ENCODE results near the gene FUT4. TPM values are rescaled to one million over a fixed set of nuclear protein-coding genes. Genes with fewer than 3 reads are reported as not detected.

The FUT4 gene
- total RNA-seq, 1 experiment from 2014 or later, result 5.7 TPM

- ATAC-seq (no peak), DNase-seq (ENCODE audit: low read depth, low spot score) (no peak)
- no peak overlapping the region for H3K27ac ChIP-seq (ENCODE audit: low read depth, low read length)
- H3K9me3 ChIP-seq (ENCODE audit: control insufficient read depth in 1 of 2, insufficient read depth in 1 of 2, low read depth in 1 of 2, low read length in 2 of 2), result no peaks in the 10 kb centered on the region
- TF ChIP-seq ZBTB33 (IDR thresholded peaks at IDR 0.05; ENCODE audit: extremely low read depth, insufficient replicate concordance, low read length) (no peak), REST (IDR thresholded peaks at IDR 0.05; ENCODE audit: low read depth) (no peak), EZH2 (IDR thresholded peaks at IDR 0.05) (no peak), SRF (IDR thresholded peaks at IDR 0.05; ENCODE audit: low read depth) (no peak), ZNF274 (IDR thresholded peaks at IDR 0.05; ENCODE audit: low read depth, low read length) (no peak), EGR1 (IDR thresholded peaks at IDR 0.05; ENCODE audit: low read depth) (no peak), POLR2AphosphoS5 (IDR thresholded peaks at IDR 0.05; ENCODE audit: low read depth, low read length) (no peak), CBX3 (IDR thresholded peaks at IDR 0.05; ENCODE audit: low read depth) (no peak), MAX (IDR thresholded peaks at IDR 0.05) (no peak), POLR2A (IDR thresholded peaks at IDR 0.05; ENCODE audit: borderline replicate concordance, extremely low read depth, insufficient read depth, insufficient read length) (no peak), CTCF (IDR thresholded peaks at IDR 0.05 in 2 of 3, conservative IDR thresholded peaks at IDR 0.05 in 1 of 3; ENCODE audit: borderline replicate concordance in 1 of 3, insufficient read depth in 1 of 3, low read depth in 2 of 3, low read length in 2 of 3) (no peak), EZH2phosphoT487 (IDR thresholded peaks at IDR 0.05; ENCODE audit: borderline replicate concordance) (no peak), RAD21 (IDR thresholded peaks at IDR 0.05; ENCODE audit: low read depth) (no peak), ZFX (IDR thresholded peaks at IDR 0.05) (no peak), FOSL1 (IDR thresholded peaks at IDR 0.05; ENCODE audit: low read depth) (no peak), SIN3A (IDR thresholded peaks at IDR 0.05; ENCODE audit: low read depth) (no peak)
- no peaks in the 10 kb centered on the region for H4K20me1 ChIP-seq (ENCODE audit: insufficient read depth)
- H3K4me2 ChIP-seq (ENCODE audit: low read length), result no peak overlapping the region
- no peak overlapping the region for H3K4me3 ChIP-seq (replicated peaks in 1 of 2; ENCODE audit: low read depth in 1 of 2, low read length in 2 of 2)
- H3K9me2 ChIP-seq (ENCODE audit: insufficient read depth), result no peaks in the 10 kb centered on the region
- no peaks in the 10 kb centered on the region for H3K4me1 ChIP-seq (ENCODE audit: control insufficient read depth in 1 of 2, insufficient read depth in 2 of 2, low read length in 2 of 2)
- BruUV-seq (replicated peaks), result no TSS peak
- intact Hi-C loops (cut with micrococcal nuclease), result no loop called here
- ChIA-PET POLR2A (no interaction called here), RAD21 (ENCODE audit: low non-redundant PET in 1 of 2, low total read pairs in 2 of 2, uncharacterized antibody in 2 of 2, unreplicated experiment in 2 of 2) (no interaction called here), CTCF (no interaction called here)
- no peaks in the 10 kb centered on the region for H3K79me2 ChIP-seq (ENCODE audit: insufficient read depth, low read length)
- no peaks in the 10 kb centered on the region for H3K27me3 ChIP-seq (ENCODE audit: insufficient read depth, low read length)
- H3K9ac ChIP-seq (ENCODE audit: low read length), result no peak overlapping the region
- no peak overlapping the region for H2AFZ ChIP-seq (ENCODE audit: low read depth, low read length, poor library complexity, severe bottlenecking)
- H3K36me3 ChIP-seq (ENCODE audit: control insufficient read depth in 1 of 2, insufficient read depth in 2 of 2, low read length in 2 of 2), result no peaks in the 10 kb centered on the region
These were observed 16.9 kb upstream of the FUT4 start for GRCh38 chr11:94526645-94527438.
